ENCODE measurements around the gene TARS3. TPM values are rescaled to one million over a fixed set of nuclear protein-coding genes. Genes with fewer than 3 reads are reported as not detected.

The TARS3 gene
- total RNA-seq, 1 donor from 2014 or later = 21.2 TPM

DNA sequence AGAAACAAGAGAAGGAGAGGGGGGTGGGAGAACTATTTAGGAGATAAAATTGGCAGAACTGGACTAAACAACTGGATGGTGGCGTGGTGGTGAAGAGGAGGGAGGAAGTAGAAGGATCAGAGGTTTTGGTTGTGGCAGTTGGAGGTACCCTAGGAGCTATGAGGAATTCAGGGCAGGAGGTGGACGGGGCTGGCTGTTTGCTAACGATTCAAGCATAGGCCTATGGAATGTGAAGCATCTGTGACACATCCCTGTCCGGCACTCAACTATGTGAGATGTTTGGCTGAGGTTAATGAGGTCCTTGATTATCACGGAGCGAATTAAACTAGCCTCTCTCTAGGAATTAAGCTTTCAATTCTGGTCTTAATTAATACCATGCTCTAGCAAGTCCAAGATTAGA is 13.5 kb downstream of the TARS3 start:
- no peaks in the 10 kb centered on the region for H3K9me3 ChIP-seq (ENCODE audit: low read depth)
- H3K27ac Mint-ChIP-seq = no peak overlapping the region
- H3K4me1 Mint-ChIP-seq = no peaks in the 10 kb centered on the region
- H3K4me2 ChIP-seq = no peak overlapping the region
- H3K27me3 ChIP-seq = no peaks in the 10 kb centered on the region
- TF ChIP-seq, protein P1, sequence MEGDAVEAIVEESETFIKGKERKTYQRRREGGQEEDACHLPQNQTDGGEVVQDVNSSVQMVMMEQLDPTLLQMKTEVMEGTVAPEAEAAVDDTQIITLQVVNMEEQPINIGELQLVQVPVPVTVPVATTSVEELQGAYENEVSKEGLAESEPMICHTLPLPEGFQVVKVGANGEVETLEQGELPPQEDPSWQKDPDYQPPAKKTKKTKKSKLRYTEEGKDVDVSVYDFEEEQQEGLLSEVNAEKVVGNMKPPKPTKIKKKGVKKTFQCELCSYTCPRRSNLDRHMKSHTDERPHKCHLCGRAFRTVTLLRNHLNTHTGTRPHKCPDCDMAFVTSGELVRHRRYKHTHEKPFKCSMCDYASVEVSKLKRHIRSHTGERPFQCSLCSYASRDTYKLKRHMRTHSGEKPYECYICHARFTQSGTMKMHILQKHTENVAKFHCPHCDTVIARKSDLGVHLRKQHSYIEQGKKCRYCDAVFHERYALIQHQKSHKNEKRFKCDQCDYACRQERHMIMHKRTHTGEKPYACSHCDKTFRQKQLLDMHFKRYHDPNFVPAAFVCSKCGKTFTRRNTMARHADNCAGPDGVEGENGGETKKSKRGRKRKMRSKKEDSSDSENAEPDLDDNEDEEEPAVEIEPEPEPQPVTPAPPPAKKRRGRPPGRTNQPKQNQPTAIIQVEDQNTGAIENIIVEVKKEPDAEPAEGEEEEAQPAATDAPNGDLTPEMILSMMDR (IDR thresholded peaks at IDR 0.05) = no peak
- TF ChIP-seq EZH2phosphoT487 (IDR thresholded peaks at IDR 0.05) (no peak), EZH2 (IDR thresholded peaks at IDR 0.05) (no peak)
- H3K4me3 ChIP-seq = no peak overlapping the region
- no peaks in the 10 kb centered on the region for H3F3A ChIP-seq (ENCODE audit: low read depth)
- no peaks in the 10 kb centered on the region for H4K20me1 ChIP-seq (ENCODE audit: low read depth)
- H2AFZ ChIP-seq (replicated peaks) = no peak overlapping the region
- no peak for DNase-seq (ENCODE audit: low spot score)
- H3K27ac ChIP-seq = no peak overlapping the region
- H3K4me1 ChIP-seq = no peaks in the 10 kb centered on the region
- no peaks in the 10 kb centered on the region for H3K27me3 Mint-ChIP-seq (ENCODE audit: insufficient read depth, low read depth)
- no peaks in the 10 kb centered on the region for H3K79me2 ChIP-seq (ENCODE audit: low read depth)
- H3K36me3 Mint-ChIP-seq = peaks cover 23% of the 10 kb centered on the region
- peaks cover 3% of the 10 kb centered on the region for H3K36me3 ChIP-seq
- H3K4me3 Mint-ChIP-seq = no peak overlapping the region
- no peak overlapping the region for H3K9ac ChIP-seq
- no peaks in the 10 kb centered on the region for H3K9me3 Mint-ChIP-seq

- Histone ChIP-seq H3K79me2 (ENCODE audit: low read depth) (no peaks in the 10 kb centered on the region), H3F3A (ENCODE audit: low read depth) (no peaks in the 10 kb centered on the region), H3K27ac (no peak overlapping the region), H3K4me1 (no peaks in the 10 kb centered on the region), H3K9ac (no peak overlapping the region), H4K20me1 (ENCODE audit: low read depth) (no peaks in the 10 kb centered on the region), H2AFZ (replicated peaks) (no peak overlapping the region), H3K36me3 (peaks cover 3% of the 10 kb centered on the region), H3K4me3 (no peak overlapping the region), H3K27me3 (no peaks in the 10 kb centered on the region), H3K9me3 (ENCODE audit: low read depth) (no peaks in the 10 kb centered on the region), H3K4me2 (no peak overlapping the region)
- Mint-ChIP-seq H3K4me1 (no peaks in the 10 kb centered on the region), H3K36me3 (peaks cover 31% of the 10 kb centered on the region), H3K4me3 (no peak overlapping the region), H3K9me3 (no peaks in the 10 kb centered on the region), H3K27ac (no peak overlapping the region), H3K27me3 (ENCODE audit: insufficient read depth, low read depth) (no peaks in the 10 kb centered on the region)
- no peak for TF ChIP-seq EZH2 (IDR thresholded peaks at IDR 0.05)
- no peak for TF ChIP-seq EZH2phosphoT487 (IDR thresholded peaks at IDR 0.05)
- TF ChIP-seq, protein P1 (IDR thresholded peaks at IDR 0.05) = no peak
- DNase-seq (ENCODE audit: low spot score) = no peak
Observed at GRCh38 chr15:101709466-101709865, 14.8 kb downstream of the TARS3 start.

DNA sequence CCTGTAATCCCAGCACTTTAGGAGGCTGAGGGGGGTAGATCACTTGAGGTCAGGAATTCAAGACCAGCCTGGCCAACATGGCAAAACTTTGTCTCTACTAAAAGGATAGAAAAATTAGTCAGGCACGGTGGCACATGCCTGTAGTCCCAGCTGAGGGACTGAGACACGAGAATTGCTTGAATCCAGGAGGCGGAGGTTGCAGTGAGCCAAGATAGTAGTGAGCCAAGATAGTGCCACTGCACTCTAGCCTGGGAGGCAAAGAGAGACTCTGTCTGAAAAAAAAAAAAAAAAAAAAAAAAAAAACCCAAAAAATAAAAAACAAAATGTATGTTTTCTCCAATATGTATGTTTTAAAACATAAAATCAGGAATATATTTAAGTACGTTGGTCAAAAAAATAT is 16.3 kb downstream of the TARS3 start:
- Mint-ChIP-seq H3K4me3 (no peak overlapping the region), H3K36me3 (peaks cover 30% of the 10 kb centered on the region), H3K9me3 (no peaks in the 10 kb centered on the region), H3K27ac (no peak overlapping the region), H3K27me3 (ENCODE audit: insufficient read depth, low read depth) (no peaks in the 10 kb centered on the region), H3K4me1 (no peaks in the 10 kb centered on the region)
- Histone ChIP-seq H3K27ac (no peak overlapping the region), H3K9me3 (ENCODE audit: low read depth) (no peaks in the 10 kb centered on the region), H3K9ac (no peak overlapping the region), H3K79me2 (ENCODE audit: low read depth) (no peaks in the 10 kb centered on the region), H2AFZ (replicated peaks) (no peak overlapping the region), H3K27me3 (no peaks in the 10 kb centered on the region), H4K20me1 (ENCODE audit: low read depth) (no peaks in the 10 kb centered on the region), H3F3A (ENCODE audit: low read depth) (no peaks in the 10 kb centered on the region), H3K4me1 (no peaks in the 10 kb centered on the region), H3K4me3 (no peak overlapping the region), H3K4me2 (no peak overlapping the region), H3K36me3 (peaks cover 8% of the 10 kb centered on the region)
- TF ChIP-seq, protein P1 (IDR thresholded peaks at IDR 0.05) = no peak
- TF ChIP-seq EZH2 (IDR thresholded peaks at IDR 0.05) = no peak
- TF ChIP-seq EZH2phosphoT487 (IDR thresholded peaks at IDR 0.05) = no peak
- DNase-seq (ENCODE audit: low spot score) = no peak
